Measurements from ENCODE around the gene ZWILCH.
"Not testable (repeated sequence)": the region's sequence is repeated elsewhere in the genome, so short reads cannot be mapped to it uniquely, and the experiment has no call there.

The ZWILCH gene

DNA sequence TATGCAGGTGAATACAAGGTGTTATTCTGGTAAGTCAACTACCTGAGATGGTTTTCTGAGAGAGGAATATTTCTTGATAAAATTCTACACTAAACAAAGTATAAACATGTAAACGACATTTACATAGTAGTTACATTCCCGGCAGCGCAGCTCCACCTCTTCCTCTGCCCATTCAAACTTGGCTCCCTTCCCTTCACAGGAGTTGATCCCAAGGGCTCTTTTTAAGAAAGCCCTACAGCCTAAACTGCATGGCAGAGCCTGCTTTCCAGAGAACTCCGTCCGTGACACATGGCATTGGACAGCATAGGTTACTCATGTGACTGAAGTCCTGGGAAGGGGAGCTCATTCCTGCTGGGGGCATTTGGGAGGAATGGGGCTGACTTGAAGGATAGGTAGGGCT lies 82.6 kb downstream of the ZWILCH start:
- POLR2A ChIA-PET: no interaction called here
- CTCF ChIA-PET: interaction anchor here (1.4 kb wide), 1 partner anchor 264 kb away, joined by 3 read pairs; no protein-coding TSS in a partner anchor
- TF ChIP-seq, protein P1, sequence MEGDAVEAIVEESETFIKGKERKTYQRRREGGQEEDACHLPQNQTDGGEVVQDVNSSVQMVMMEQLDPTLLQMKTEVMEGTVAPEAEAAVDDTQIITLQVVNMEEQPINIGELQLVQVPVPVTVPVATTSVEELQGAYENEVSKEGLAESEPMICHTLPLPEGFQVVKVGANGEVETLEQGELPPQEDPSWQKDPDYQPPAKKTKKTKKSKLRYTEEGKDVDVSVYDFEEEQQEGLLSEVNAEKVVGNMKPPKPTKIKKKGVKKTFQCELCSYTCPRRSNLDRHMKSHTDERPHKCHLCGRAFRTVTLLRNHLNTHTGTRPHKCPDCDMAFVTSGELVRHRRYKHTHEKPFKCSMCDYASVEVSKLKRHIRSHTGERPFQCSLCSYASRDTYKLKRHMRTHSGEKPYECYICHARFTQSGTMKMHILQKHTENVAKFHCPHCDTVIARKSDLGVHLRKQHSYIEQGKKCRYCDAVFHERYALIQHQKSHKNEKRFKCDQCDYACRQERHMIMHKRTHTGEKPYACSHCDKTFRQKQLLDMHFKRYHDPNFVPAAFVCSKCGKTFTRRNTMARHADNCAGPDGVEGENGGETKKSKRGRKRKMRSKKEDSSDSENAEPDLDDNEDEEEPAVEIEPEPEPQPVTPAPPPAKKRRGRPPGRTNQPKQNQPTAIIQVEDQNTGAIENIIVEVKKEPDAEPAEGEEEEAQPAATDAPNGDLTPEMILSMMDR (IDR thresholded peaks at IDR 0.05; ENCODE audit: control extremely low read depth, extremely low read depth, low read depth, missing control alignments): no peak
- no peak for DNase-seq (ENCODE audit: extremely low spot score)

GRCh38 chr15:66588537-66588936 lies 83.4 kb downstream of the ZWILCH start:
- no peak for DNase-seq (ENCODE audit: extremely low spot score)
- TF ChIP-seq, protein P1 (IDR thresholded peaks at IDR 0.05; ENCODE audit: control extremely low read depth, extremely low read depth, low read depth, missing control alignments): no peak
- ChIA-PET CTCF (interaction anchor here (1.4 kb wide), 1 partner anchor 263 kb away, joined by 3 read pairs; no protein-coding TSS in a partner anchor), POLR2A (no interaction called here)

GRCh38 chr15:66588971-66589370 lies 83.8 kb downstream of the ZWILCH start:
- TF ChIP-seq, protein P1 (IDR thresholded peaks at IDR 0.05; ENCODE audit: control extremely low read depth, extremely low read depth, low read depth, missing control alignments): no peak
- CTCF ChIA-PET: interaction anchor here (1.4 kb wide), 1 partner anchor 262 kb away, joined by 3 read pairs; no protein-coding TSS in a partner anchor
- POLR2A ChIA-PET: no interaction called here
- DNase-seq (ENCODE audit: extremely low spot score): no peak

- POLR2A ChIA-PET; DNase-seq (ENCODE audit: extremely low spot score): not testable (repeated sequence)
- CTCF ChIA-PET: interaction anchor here (0.7 to 1.7 kb wide), 3 partner anchors 10 to 262 kb away, joined by 3 to 5 read pairs (median 4); no protein-coding TSS in a partner anchor
These were observed 84.3 kb downstream of the ZWILCH start for GRCh38 chr15:66589429-66589828.

- ChIA-PET CTCF (interaction anchor here (1.2 to 1.7 kb wide), 2 partner anchors 14 to 42 kb away, joined by 3 to 5 read pairs; no protein-coding TSS in a partner anchor), POLR2A (no interaction called here)
- DNase-seq (ENCODE audit: extremely low spot score): no peak
- TF ChIP-seq, protein P1 (IDR thresholded peaks at IDR 0.05; ENCODE audit: control extremely low read depth, extremely low read depth, low read depth, missing control alignments): no peak
These were observed 85.3 kb downstream of the ZWILCH start for GRCh38 chr15:66590435-66590834.

- POLR2A ChIA-PET: no interaction called here
- no peak for DNase-seq (ENCODE audit: extremely low spot score)
- CTCF ChIA-PET: interaction anchor here (1.2 to 1.3 kb wide), 3 partner anchors 13 to 43 kb away, joined by 3 read pairs; no protein-coding TSS in a partner anchor
- TF ChIP-seq, protein P1 (IDR thresholded peaks at IDR 0.05; ENCODE audit: control extremely low read depth, extremely low read depth, low read depth, missing control alignments): no peak
These were observed 86.3 kb downstream of the ZWILCH start for GRCh38 chr15:66591322-66591862.

DNA sequence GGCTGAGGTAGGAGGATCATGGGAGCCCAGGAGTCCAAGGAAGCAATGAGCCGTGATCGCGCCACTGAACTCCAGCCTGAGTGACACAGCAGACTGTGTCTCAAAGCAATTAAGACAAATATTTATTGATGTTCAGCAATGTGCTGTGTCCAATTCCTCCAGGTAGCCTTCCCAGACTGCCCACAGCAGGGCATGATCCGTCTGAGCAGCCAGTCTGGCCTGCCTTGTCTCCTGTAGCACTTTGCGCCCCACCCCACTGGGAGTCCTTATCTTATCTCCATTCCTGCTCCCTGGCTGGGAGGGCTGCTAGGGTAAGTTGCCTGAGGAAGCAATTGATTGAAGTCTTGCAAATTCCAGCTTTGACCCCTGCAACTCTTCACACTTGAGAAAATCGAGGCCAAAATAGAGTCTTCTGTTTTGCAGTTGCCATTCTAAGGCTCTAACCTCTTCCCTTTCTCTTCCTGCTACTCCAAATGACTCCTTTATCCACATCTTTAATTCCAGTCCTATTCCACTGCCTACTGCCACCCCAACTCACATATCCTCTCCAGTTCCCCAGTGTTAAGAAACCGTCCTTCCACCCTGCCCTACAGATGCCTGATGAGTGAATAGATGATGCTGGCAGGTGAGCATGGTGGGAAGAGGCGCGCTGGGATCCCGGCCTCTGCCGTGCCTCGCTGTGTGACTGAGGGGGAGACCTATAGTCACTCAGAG lies 87.5 kb downstream of the ZWILCH start:
- CTCF ChIA-PET: interaction anchor here (1.2 to 1.7 kb wide), 3 partner anchors 11 to 26 kb away, joined by 3 to 7 read pairs (median 3); partner anchors contain the start of gene LCTL
- POLR2A ChIA-PET: no interaction called here
- TF ChIP-seq, protein P1 (IDR thresholded peaks at IDR 0.05; ENCODE audit: control extremely low read depth, extremely low read depth, low read depth, missing control alignments): no peak
- DNase-seq (ENCODE audit: extremely low spot score): no peak

Data from GM10248 (cell line).